GM12874 (cell line): Measurements from ENCODE around the gene NGFR.

Source experiments
- TF ChIP-seq, protein P1 (sequence below): IDR thresholded peaks from 2 replicates; pipeline ENCODE4 v1.5.1; 2011; ENCODE audit warnings: low read depth, mild to moderate bottlenecking, control low read depth, low read length, moderate library complexity; ENCODE audit not compliant: insufficient read depth

The NGFR gene

DNA sequence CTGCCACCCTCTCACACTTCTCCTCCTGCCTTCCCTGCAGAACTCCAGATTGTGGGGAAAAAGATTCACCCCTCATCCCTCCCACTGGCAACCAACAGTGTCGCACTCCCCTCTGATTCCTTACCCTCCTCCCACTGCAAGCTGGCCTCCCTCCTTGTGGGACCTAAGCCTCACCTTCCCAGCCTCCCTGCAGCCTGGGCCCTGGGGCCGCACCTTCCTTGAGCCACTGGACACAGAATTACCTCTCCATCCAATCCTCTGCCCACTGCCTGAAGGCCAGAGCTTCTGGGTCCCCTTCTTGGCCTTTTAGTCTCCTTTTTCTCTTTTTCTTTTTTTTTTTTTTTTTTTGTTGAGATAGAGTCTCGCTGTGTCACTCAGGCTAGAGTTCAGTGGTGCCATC, 33.9 kb downstream of the NGFR start:
- TF ChIP-seq, protein P1, sequence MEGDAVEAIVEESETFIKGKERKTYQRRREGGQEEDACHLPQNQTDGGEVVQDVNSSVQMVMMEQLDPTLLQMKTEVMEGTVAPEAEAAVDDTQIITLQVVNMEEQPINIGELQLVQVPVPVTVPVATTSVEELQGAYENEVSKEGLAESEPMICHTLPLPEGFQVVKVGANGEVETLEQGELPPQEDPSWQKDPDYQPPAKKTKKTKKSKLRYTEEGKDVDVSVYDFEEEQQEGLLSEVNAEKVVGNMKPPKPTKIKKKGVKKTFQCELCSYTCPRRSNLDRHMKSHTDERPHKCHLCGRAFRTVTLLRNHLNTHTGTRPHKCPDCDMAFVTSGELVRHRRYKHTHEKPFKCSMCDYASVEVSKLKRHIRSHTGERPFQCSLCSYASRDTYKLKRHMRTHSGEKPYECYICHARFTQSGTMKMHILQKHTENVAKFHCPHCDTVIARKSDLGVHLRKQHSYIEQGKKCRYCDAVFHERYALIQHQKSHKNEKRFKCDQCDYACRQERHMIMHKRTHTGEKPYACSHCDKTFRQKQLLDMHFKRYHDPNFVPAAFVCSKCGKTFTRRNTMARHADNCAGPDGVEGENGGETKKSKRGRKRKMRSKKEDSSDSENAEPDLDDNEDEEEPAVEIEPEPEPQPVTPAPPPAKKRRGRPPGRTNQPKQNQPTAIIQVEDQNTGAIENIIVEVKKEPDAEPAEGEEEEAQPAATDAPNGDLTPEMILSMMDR, result no peak

DNA sequence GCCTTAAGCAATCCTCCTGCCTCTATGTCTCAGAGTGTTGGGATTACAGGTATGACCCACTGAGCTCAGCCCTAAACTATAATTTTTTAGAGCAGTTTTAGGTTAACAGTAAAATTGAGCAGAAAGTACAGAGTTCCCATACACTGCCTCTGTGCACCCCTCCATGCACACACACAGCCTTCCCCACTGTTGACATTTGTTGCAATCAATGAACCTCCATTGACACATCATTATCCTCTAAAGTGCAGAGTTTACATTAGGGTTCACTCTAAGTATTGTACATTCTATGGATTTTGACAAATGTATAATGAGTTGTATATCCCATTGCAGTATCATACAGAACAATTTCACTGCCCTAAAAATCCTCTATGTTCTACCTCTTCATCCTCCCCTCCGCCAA, 35.0 kb downstream of the NGFR start:
- TF ChIP-seq, protein P1, result no peak

DNA sequence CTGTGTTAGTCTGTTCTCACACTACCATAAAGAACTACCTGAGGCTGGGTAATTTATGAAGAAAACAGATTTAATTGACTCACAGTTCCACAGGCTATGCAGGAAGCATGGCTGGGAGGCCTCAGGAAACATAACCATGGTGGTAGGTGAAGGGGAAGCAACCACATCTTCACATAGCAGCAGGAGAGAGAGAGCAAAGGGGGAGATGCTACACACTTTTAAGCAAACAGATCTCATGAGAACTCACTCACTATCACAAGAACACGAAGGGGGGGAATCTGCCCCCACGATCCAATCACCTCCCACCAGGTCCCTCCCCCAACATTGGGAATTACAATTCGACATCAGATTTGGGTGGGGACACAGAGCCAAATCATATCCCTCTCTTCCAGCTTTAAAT, 48.8 kb downstream of the NGFR start:
- TF ChIP-seq, protein P1, result no peak

DNA sequence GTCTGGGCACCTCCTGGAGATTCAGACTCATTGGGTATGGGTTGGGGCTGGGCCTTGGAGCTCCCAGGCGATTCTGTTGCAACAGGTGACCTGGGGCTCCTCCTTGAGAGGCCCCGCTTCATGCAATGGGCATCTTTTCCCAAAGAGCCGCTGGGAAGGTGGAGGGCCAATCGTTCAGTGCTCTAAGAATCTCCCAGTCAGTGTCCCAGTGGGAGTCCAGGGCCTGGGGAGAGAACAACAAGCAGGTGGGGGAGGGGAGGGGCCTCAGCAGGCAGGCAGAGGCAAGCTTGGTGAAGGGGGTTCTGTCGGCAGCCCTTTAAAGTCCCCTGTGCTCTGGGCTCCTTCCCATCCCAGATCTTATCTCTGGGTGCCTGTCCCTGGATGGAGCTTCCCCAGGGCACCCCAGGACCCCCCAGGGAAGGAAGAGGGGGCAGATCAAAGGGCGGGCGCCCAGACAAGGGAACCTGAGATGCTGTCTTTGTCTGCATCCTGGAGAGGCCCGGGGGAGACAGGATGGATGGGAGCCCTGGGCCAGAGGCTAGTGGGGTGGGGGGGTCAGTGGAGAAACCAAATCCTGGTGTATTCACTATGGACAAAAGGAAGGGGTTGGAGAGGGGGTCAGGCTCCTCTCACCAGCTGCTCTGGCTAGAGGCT, 50.0 kb downstream of the NGFR start:
- TF ChIP-seq, protein P1, result no peak

DNA sequence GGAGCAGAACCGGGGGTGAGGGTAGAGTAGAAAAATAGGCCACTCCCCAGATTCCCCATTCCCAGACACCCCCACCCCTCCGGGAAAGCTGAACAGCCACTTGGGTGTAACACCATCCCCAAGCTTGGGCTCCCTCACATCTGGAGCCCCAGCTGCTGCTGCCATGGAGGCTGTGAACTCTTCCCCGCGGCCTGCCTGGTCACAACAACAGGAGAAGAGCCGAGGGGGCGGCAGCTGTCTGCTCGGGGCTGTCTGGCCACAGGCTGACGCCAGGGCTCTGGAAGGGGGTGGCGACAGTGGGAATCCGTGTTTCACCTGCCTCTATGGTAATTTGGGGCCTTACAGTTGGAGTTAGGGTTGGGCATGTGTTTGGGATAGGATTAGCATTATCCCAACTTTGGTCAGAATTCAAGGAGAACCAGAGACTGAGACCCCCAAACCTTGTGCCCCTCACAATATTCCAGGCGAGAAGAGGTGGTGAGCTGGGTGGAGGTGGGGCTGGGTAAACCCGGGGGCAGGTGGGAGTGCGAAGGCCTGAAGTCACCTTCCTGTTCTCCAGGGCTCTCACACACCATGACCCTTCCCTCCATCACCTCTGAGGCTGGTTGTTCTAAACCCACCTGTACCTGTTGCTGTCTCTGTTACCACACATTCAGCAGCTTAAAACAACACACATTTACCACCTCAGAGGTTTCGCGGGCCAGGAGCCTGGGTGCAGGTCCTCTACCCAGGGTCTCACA, 50.9 kb downstream of the NGFR start:
- TF ChIP-seq, protein P1, result no peak

DNA sequence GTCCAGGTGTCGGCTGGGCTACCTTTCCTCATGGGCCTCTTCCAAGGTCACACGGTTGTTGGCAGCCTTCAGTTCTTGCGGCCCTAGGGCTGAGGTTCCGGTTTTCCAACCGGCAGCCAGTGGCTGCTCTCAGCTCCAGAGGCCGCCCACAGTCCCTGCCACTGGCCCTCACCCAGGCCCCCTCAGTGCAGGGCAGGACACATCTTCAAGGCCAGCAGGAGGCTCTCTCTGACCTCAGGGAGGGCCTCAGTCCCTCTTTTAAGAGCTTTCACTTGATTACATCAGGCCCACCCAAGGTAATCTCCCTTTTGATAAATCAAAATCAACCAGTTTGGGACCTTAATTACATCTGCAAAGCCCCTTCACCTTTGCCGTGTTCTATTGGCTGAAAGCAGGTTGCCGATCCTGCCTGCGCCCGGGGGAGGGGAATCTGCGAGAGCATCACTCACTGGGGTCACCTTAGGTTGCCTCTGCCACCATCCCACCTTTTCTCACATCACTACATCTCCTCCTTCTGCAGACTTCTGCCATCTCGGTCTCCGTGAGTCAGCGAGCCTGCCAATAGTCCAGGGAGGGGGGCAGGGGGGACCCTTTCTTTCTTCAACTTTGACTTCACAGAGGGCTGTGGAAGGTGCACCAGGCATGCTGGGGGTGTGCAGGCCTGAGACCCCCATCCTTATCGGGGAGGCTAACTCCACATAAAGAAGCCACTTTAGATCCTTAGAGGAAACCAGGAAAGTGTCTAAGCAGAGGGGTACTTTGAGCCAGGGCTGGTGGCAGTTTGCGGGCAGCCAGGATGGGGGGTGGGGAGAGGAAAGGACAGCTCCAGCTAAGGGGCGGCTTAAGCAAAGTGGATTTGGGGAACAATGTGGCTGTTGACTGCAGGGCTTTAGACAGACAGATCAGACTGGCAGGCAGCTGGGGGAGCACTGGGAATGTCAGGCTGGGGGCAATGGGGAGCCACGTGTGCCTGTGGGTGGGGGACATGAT, 51.7 kb downstream of the NGFR start:
- TF ChIP-seq, protein P1, result no peak

DNA sequence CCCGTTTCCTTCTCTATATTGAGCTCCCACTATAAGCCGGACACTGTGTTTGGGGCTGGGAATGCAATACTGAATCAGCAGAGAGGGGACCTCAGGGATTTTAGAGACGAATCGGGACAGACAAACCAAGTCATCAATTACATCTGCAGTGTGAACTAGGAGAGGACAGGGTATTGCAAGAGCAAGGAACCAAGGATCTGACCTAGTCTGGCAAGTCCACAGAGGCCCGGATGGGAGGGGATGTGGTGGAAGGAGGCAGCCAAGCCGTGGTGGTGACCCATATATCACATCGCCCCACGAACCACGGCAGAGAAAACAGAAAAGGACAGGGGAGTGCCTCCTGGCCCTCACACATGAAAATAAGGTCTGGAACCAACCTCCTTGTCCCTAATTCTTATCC, 52.5 kb downstream of the NGFR start:
- TF ChIP-seq, protein P1, result no peak
